Osteoblast (primary cell): ENCODE results near the gene SZT2. TPM values are rescaled to one million over a fixed set of nuclear protein-coding genes. Genes with fewer than 3 reads are reported as not detected.

Experiments used
- DNase-seq: peaks from one replicate; pipeline ENCODE4 v3.0.0; 2011; ENCODE audit warnings: low spot score, mixed read lengths; ENCODE audit not compliant: insufficient read length; ENCODE audit errors: missing footprints
- H2AFZ ChIP-seq: 2 replicates; pipeline ENCODE4 v1.6.0; 2011; ENCODE audit warnings: mild to moderate bottlenecking, low read length
- H3K27ac ChIP-seq: 2 replicates; pipeline ENCODE4 v1.5.1; 2011; ENCODE audit warnings: mild to moderate bottlenecking, low read depth, low read length, moderate library complexity
- H3K27me3 ChIP-seq: 2 replicates; pipeline ENCODE4 v1.6.0; 2012; ENCODE audit warnings: mild to moderate bottlenecking, control low read depth, inconsistent platforms, low read length, moderate library complexity; ENCODE audit not compliant: insufficient read depth
- H3K36me3 ChIP-seq: 2 replicates; pipeline ENCODE4 v1.5.1; 2011; ENCODE audit warnings: mild to moderate bottlenecking, low read length, control low read depth, moderate library complexity; ENCODE audit not compliant: insufficient read depth
- H3K4me1 ChIP-seq: 2 replicates; pipeline ENCODE4 v1.5.1; 2011; ENCODE audit warnings: mild to moderate bottlenecking, low read length, control low read depth, moderate library complexity; ENCODE audit not compliant: insufficient read depth
- H3K4me2 ChIP-seq: 2 replicates; pipeline ENCODE4 v1.6.0; 2011; ENCODE audit warnings: mild to moderate bottlenecking, low read length; ENCODE audit not compliant: insufficient read depth
- H3K4me3 ChIP-seq: fragments of 200-600 bp; sonication (generic); 3 replicates; pipeline ENCODE4 v1.5.1; 2012; ENCODE audit warnings: mild to moderate bottlenecking, low read length, inconsistent platforms; ENCODE audit not compliant: insufficient read depth
- H3K79me2 ChIP-seq: 2 replicates; pipeline ENCODE4 v1.6.0; 2012; ENCODE audit warnings: mild to moderate bottlenecking, low read length, control low read depth, inconsistent platforms; ENCODE audit not compliant: insufficient read depth
- H3K9me3 ChIP-seq: 2 replicates; pipeline ENCODE4 v1.5.1; 2011; ENCODE audit warnings: low read depth, low read length, control low read depth
- H4K20me1 ChIP-seq: 2 replicates; pipeline ENCODE4 v1.6.0; 2012; ENCODE audit warnings: mild to moderate bottlenecking, low read length, control low read depth; ENCODE audit not compliant: insufficient read depth
- total RNA-seq: library from RNA; depleted of rRNA; stranded (reverse); fragments of >200 nt; gene quantifications from 2 replicates; pipeline ENCODE4 v1.2.3, GENCODE V29; 2012
- TF ChIP-seq, protein P1 (sequence below): IDR thresholded peaks from 2 replicates; pipeline ENCODE4 v1.5.1; 2011; ENCODE audit warnings: mild to moderate bottlenecking, low read depth, low read length, moderate library complexity; ENCODE audit errors: extremely low read depth

Gene SZT2
- total RNA-seq, 1 donor = 42.0 TPM

DNA sequence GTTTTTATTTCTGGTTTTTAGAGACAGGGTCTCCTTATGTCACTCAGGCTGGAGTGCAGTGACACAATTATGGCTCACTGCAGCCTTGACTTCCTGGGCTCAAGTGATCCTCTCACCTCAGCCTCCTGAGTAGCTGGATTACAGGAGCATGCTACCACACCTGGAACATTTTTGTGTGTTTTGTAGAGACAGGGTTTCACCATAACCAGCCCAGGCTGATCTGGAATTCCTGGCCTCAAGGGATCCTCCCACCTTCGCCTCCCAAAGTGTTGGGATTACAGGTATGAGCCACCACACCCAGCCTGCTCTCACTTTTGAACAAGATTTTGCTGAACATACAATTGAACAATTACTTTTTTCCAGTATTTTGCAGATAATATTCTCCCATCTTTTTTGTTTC, 88.0 kb downstream of the SZT2 start:
- Histone ChIP-seq H3K27me3 (no peaks in the 10 kb centered on the region), H3K9me3 (no peaks in the 10 kb centered on the region), H3K79me2 (no peaks in the 10 kb centered on the region), H3K4me1 (peaks cover 28% of the 10 kb centered on the region), H2AFZ (no peak overlapping the region), H4K20me1 (no peaks in the 10 kb centered on the region), H3K4me3 (no peak overlapping the region), H3K4me2 (no peak overlapping the region), H3K27ac (no peak overlapping the region), H3K36me3 (no peaks in the 10 kb centered on the region)
- TF ChIP-seq, protein P1, sequence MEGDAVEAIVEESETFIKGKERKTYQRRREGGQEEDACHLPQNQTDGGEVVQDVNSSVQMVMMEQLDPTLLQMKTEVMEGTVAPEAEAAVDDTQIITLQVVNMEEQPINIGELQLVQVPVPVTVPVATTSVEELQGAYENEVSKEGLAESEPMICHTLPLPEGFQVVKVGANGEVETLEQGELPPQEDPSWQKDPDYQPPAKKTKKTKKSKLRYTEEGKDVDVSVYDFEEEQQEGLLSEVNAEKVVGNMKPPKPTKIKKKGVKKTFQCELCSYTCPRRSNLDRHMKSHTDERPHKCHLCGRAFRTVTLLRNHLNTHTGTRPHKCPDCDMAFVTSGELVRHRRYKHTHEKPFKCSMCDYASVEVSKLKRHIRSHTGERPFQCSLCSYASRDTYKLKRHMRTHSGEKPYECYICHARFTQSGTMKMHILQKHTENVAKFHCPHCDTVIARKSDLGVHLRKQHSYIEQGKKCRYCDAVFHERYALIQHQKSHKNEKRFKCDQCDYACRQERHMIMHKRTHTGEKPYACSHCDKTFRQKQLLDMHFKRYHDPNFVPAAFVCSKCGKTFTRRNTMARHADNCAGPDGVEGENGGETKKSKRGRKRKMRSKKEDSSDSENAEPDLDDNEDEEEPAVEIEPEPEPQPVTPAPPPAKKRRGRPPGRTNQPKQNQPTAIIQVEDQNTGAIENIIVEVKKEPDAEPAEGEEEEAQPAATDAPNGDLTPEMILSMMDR = no peak
- DNase-seq = no peak

DNA sequence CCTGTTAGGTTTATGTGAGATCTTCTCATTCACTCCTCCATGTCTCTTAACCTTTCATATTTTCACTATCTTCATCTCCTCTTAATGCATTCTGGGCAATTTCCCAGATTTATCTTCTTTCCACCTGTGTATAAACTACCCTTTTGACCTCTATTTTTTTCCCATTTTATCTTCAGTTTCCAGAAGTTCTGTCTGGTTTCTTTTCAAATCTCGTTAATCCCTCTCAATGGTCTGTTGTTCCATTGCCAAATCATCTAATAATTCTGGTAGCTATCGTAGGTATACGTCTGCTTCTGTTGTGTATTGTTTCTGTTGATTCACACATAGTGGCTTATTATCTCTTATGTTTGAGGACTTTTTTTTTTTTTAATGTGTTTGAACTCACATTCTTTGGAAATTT, 89.7 kb downstream of the SZT2 start:
- Histone ChIP-seq H3K4me1 (peaks cover 12% of the 10 kb centered on the region), H2AFZ (no peak overlapping the region), H3K36me3 (no peaks in the 10 kb centered on the region), H3K27ac (no peak overlapping the region), H3K27me3 (no peaks in the 10 kb centered on the region), H3K4me2 (no peak overlapping the region), H3K9me3 (no peaks in the 10 kb centered on the region), H3K4me3 (no peak overlapping the region), H4K20me1 (no peaks in the 10 kb centered on the region), H3K79me2 (no peaks in the 10 kb centered on the region)
- no peak for DNase-seq
- TF ChIP-seq, protein P1 = no peak

GRCh38 chr1:43481491-43481890, 91.8 kb downstream of the SZT2 start:
- Histone ChIP-seq H2AFZ (no peak overlapping the region), H3K9me3 (no peaks in the 10 kb centered on the region), H3K4me3 (no peak overlapping the region), H3K36me3 (no peaks in the 10 kb centered on the region), H3K4me2 (no peak overlapping the region), H3K4me1 (peaks cover 1% of the 10 kb centered on the region), H3K27me3 (no peaks in the 10 kb centered on the region), H4K20me1 (no peaks in the 10 kb centered on the region), H3K79me2 (no peaks in the 10 kb centered on the region), H3K27ac (no peak overlapping the region)
- TF ChIP-seq, protein P1 = no peak
- DNase-seq = no peak

- Histone ChIP-seq H4K20me1 (no peaks in the 10 kb centered on the region), H3K27me3 (no peaks in the 10 kb centered on the region), H3K4me2 (no peak overlapping the region), H3K4me1 (no peaks in the 10 kb centered on the region), H3K4me3 (no peak overlapping the region), H3K79me2 (no peaks in the 10 kb centered on the region), H3K36me3 (no peaks in the 10 kb centered on the region), H2AFZ (peak overlapping the region; percentile 45), H3K9me3 (no peaks in the 10 kb centered on the region), H3K27ac (no peak overlapping the region)
- TF ChIP-seq, protein P1 = no peak
- DNase-seq = no peak
Observed at GRCh38 chr1:43482215-43482614, 92.5 kb downstream of the SZT2 start.
